Measurements from ENCODE around the gene SLC38A3.

DNA sequence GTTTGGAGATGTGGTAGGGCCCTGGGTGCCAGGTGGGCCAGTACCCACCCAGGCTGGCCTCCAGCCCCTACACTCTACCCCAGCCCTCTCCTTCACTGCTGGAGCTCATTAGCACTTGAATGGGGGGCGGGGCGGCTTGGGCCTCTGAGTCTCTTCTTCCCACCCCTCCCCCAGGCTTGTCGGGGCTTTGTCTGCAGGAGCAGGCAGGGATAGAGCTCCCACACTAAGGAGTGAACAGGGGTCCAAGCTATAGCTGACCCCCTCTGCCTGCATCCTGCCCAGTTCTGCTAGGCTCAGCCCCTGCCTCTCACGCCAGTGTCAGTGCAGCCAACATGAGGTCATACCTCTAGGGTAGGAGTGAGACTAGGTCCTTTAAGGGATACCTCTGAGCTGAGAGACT is 36.1 kb downstream of the SLC38A3 start:
- TF ChIP-seq, protein P1, sequence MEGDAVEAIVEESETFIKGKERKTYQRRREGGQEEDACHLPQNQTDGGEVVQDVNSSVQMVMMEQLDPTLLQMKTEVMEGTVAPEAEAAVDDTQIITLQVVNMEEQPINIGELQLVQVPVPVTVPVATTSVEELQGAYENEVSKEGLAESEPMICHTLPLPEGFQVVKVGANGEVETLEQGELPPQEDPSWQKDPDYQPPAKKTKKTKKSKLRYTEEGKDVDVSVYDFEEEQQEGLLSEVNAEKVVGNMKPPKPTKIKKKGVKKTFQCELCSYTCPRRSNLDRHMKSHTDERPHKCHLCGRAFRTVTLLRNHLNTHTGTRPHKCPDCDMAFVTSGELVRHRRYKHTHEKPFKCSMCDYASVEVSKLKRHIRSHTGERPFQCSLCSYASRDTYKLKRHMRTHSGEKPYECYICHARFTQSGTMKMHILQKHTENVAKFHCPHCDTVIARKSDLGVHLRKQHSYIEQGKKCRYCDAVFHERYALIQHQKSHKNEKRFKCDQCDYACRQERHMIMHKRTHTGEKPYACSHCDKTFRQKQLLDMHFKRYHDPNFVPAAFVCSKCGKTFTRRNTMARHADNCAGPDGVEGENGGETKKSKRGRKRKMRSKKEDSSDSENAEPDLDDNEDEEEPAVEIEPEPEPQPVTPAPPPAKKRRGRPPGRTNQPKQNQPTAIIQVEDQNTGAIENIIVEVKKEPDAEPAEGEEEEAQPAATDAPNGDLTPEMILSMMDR (IDR thresholded peaks at IDR 0.05): no peak
- no peak for TF ChIP-seq POLR2A (IDR thresholded peaks at IDR 0.05)

All from Peyer's patch (tissue), 4 donors.